Measurements from ENCODE around the gene GPR45.
"Not testable (repeated sequence)": the region's sequence is repeated elsewhere in the genome, so short reads cannot be mapped to it uniquely, and the experiment has no call there.

Gene GPR45

GRCh38 chr2:105241443-105241842 is at the start of gene GPR45:
TSS of gene GPR45 (plus strand) at chr2:105241743. CDS start at chr2:105241859, 116 bp downstream.
- no peak for DNase-seq (ENCODE audit: low read depth, low spot score)

GRCh38 chr2:105194022-105194675 is 47.4 kb upstream of the GPR45 start:
- DNase-seq (ENCODE audit: low read depth, low spot score): no peak

GRCh38 chr2:105196651-105197050 is 44.9 kb upstream of the GPR45 start:
- DNase-seq (ENCODE audit: low read depth, low spot score): no peak

- peak; percentile 49 for DNase-seq (ENCODE audit: low read depth, low spot score)
These were observed 25.9 kb upstream of the GPR45 start for GRCh38 chr2:105215586-105216192.

- no peak for DNase-seq (ENCODE audit: low read depth, low spot score)
These were observed 20.9 kb upstream of the GPR45 start for GRCh38 chr2:105220604-105221003.

GRCh38 chr2:105224444-105224843 is 17.1 kb upstream of the GPR45 start:
- no peak for DNase-seq (ENCODE audit: low read depth, low spot score)

- no peak for DNase-seq (ENCODE audit: low read depth, low spot score)
These were observed 10.3 kb upstream of the GPR45 start for GRCh38 chr2:105231232-105231619.

GRCh38 chr2:105235388-105236059 is 6.0 kb upstream of the GPR45 start:
- peak; percentile 88 for DNase-seq (ENCODE audit: low read depth, low spot score)

GRCh38 chr2:105236060-105236424 is 5.5 kb upstream of the GPR45 start:
- DNase-seq (ENCODE audit: low read depth, low spot score): no peak

- no peak for DNase-seq (ENCODE audit: low read depth, low spot score)
These were observed 4.3 kb upstream of the GPR45 start for GRCh38 chr2:105237045-105237765.

GRCh38 chr2:105238664-105239240 is 2.8 kb upstream of the GPR45 start:
- no peak for DNase-seq (ENCODE audit: low read depth, low spot score)

GRCh38 chr2:105239924-105240323 is 1.6 kb upstream of the GPR45 start:
- DNase-seq (ENCODE audit: low read depth, low spot score): no peak

- DNase-seq (ENCODE audit: low read depth, low spot score): no peak
These were observed 897 bp downstream of the GPR45 start for GRCh38 chr2:105242286-105242993.

- peak; percentile 36 for DNase-seq (ENCODE audit: low read depth, low spot score)
These were observed 2.4 kb downstream of the GPR45 start for GRCh38 chr2:105243961-105244360.

- DNase-seq (ENCODE audit: low read depth, low spot score): no peak
These were observed 2.9 kb downstream of the GPR45 start for GRCh38 chr2:105244451-105244850.

- peak; percentile 53 for DNase-seq (ENCODE audit: low read depth, low spot score)
These were observed 7.0 kb downstream of the GPR45 start for GRCh38 chr2:105248316-105249070.

GRCh38 chr2:105249181-105249580 is 7.6 kb downstream of the GPR45 start:
- DNase-seq (ENCODE audit: low read depth, low spot score): no peak

- DNase-seq (ENCODE audit: low read depth, low spot score): no peak
These were observed 8.3 kb downstream of the GPR45 start for GRCh38 chr2:105249891-105250290.

GRCh38 chr2:105251016-105251648 is 9.6 kb downstream of the GPR45 start:
- DNase-seq (ENCODE audit: low read depth, low spot score): not testable (repeated sequence)

GRCh38 chr2:105252271-105252670 is 10.7 kb downstream of the GPR45 start:
- DNase-seq (ENCODE audit: low read depth, low spot score): no peak
